ENCODE data around the gene ZSCAN5A.
"Not testable (repeated sequence)": the region's sequence is repeated elsewhere in the genome, so short reads cannot be mapped to it uniquely, and the experiment has no call there.

Gene ZSCAN5A

GRCh38 chr19:56271151-56271550 lies 43.5 kb downstream of the ZSCAN5A start:
- DNase-seq (ENCODE audit: low read depth in 2 of 2): no peak

GRCh38 chr19:56270676-56271075 lies 44.0 kb downstream of the ZSCAN5A start:
- DNase-seq (ENCODE audit: low read depth in 2 of 2): no peak

- DNase-seq (ENCODE audit: low read depth in 2 of 2): no peak
Observed at GRCh38 chr19:56269348-56269747, 45.3 kb downstream of the ZSCAN5A start.

- DNase-seq (ENCODE audit: low read depth in 2 of 2): no peak
Observed at GRCh38 chr19:56266051-56266450, 48.6 kb downstream of the ZSCAN5A start.

- DNase-seq (ENCODE audit: low read depth in 2 of 2): no peak
Observed at GRCh38 chr19:56263319-56263718, 51.3 kb downstream of the ZSCAN5A start.

GRCh38 chr19:56261932-56262331 lies 52.7 kb downstream of the ZSCAN5A start:
- DNase-seq (ENCODE audit: low read depth in 2 of 2): not testable (repeated sequence)

GRCh38 chr19:56261145-56261544 lies 53.5 kb downstream of the ZSCAN5A start:
- DNase-seq (ENCODE audit: low read depth in 2 of 2): no peak

- DNase-seq (ENCODE audit: low read depth in 2 of 2): no peak
Observed at GRCh38 chr19:56258272-56258671, 56.4 kb downstream of the ZSCAN5A start.

GRCh38 chr19:56253737-56254136 lies 60.9 kb downstream of the ZSCAN5A start:
- no peak for DNase-seq (ENCODE audit: low read depth in 2 of 2)

- peak; percentile 59 to 71 for DNase-seq (ENCODE audit: low read depth in 2 of 2)
Observed at GRCh38 chr19:56252699-56253422, 61.8 kb downstream of the ZSCAN5A start.

- not testable (repeated sequence) for DNase-seq (ENCODE audit: low read depth in 2 of 2)
Observed at GRCh38 chr19:56248736-56249338, 65.8 kb downstream of the ZSCAN5A start.

GRCh38 chr19:56245764-56246163 lies 68.9 kb downstream of the ZSCAN5A start:
- not testable (repeated sequence) for DNase-seq (ENCODE audit: low read depth in 2 of 2)

- DNase-seq (ENCODE audit: low read depth in 2 of 2): no peak
Observed at GRCh38 chr19:56245121-56245740, 69.4 kb downstream of the ZSCAN5A start.

- no peak for DNase-seq (ENCODE audit: low read depth in 2 of 2)
Observed at GRCh38 chr19:56223481-56223880, 91.2 kb downstream of the ZSCAN5A start.

GRCh38 chr19:56222901-56223300 lies 91.7 kb downstream of the ZSCAN5A start:
- no peak for DNase-seq (ENCODE audit: low read depth in 2 of 2)

- DNase-seq (ENCODE audit: low read depth in 2 of 2): no peak
Observed at GRCh38 chr19:56221851-56222250, 92.8 kb downstream of the ZSCAN5A start.

GRCh38 chr19:56221442-56221841 lies 93.2 kb downstream of the ZSCAN5A start:
- DNase-seq (ENCODE audit: low read depth in 2 of 2): not testable (repeated sequence)

GRCh38 chr19:56218961-56219360 lies 95.7 kb downstream of the ZSCAN5A start:
- no peak for DNase-seq (ENCODE audit: low read depth in 2 of 2)

- DNase-seq (ENCODE audit: low read depth in 2 of 2): no peak
Observed at GRCh38 chr19:56217039-56217949, 97.3 kb downstream of the ZSCAN5A start.

GRCh38 chr19:56211718-56212117 lies 102.9 kb downstream of the ZSCAN5A start:
- no peak for DNase-seq (ENCODE audit: low read depth in 2 of 2)

GRCh38 chr19:56210036-56210435 lies 104.6 kb downstream of the ZSCAN5A start:
- not testable (repeated sequence) for DNase-seq (ENCODE audit: low read depth in 2 of 2)

- no peak for DNase-seq (ENCODE audit: low read depth in 2 of 2)
Observed at GRCh38 chr19:56209091-56209490, 105.5 kb downstream of the ZSCAN5A start.

Measured in activated CD4-positive, alpha-beta T cell treated with anti-CD3 and anti-CD28 coated beads for 24 hours (primary cell).